GM12891 (cell line): ENCODE measurements around the gene LSM14B.

Experiments
- POLR2A ChIP-seq: IDR thresholded peaks from 2 replicates; pipeline ENCODE4 v1.6.1; 2011; ENCODE audit warnings: low read depth, low read length, control low read depth
- TAF1 ChIP-seq: IDR thresholded peaks from 2 replicates; pipeline ENCODE4 v1.6.1; 2011; ENCODE audit warnings: low read depth, low read length, control low read depth

DNA sequence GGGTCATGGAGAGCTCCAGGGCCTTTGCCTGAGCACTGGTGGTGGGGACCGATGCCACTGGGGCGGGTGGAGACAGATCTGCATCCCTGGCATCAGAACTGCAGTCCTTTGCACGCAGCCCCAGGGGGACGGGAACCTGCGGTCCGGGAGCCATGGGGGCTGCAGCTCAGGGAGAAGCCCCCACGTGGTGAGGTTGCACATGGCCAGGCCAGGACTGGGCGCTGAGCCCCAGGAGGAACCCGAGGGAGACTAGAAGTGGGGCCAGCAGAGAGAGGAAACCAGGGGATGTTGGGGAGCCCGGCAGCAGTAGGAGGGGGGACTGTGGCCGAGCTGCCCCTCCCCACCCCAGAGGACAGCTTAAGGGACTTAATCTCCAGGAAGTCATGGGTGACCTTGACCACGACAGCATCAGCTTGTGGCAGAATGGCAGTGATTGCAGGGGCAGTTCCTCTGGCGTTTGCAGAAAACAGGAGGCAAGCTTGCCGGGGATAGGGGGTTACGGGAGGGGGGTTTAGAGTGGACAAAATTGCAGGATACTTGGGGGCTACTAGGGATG is 18.0 kb upstream of the LSM14B start:
- TF ChIP-seq TAF1 (no peak), POLR2A (no peak)
